GM18907 (cell line): ENCODE data around the gene G6PC1.

Experiments
- ATAC-seq: cut with Tn5 transposase; IDR thresholded peaks from one replicate; pipeline ENCODE4 v1.9.1; 2021; ENCODE audit warnings: mild to moderate bottlenecking, moderate library complexity; ENCODE audit not compliant: unreplicated experiment

Gene G6PC1

DNA sequence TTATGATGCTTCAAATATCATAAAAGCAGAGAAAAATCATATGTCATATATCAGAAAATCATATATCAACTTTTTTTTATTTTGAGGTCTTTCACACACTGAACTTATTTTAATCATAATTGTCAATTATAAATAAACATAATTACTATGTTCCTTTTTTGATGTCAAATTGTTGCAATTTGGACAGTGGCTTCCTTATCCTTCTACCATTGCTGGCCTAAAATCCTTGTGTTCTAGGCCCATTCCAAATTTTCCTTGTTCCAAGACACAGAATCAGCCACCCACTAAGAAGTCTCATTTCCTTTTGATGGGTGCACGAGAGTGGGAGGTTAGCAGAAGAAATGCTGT, 28.9 kb downstream of the G6PC1 start:
- ATAC-seq, result no peak

DNA sequence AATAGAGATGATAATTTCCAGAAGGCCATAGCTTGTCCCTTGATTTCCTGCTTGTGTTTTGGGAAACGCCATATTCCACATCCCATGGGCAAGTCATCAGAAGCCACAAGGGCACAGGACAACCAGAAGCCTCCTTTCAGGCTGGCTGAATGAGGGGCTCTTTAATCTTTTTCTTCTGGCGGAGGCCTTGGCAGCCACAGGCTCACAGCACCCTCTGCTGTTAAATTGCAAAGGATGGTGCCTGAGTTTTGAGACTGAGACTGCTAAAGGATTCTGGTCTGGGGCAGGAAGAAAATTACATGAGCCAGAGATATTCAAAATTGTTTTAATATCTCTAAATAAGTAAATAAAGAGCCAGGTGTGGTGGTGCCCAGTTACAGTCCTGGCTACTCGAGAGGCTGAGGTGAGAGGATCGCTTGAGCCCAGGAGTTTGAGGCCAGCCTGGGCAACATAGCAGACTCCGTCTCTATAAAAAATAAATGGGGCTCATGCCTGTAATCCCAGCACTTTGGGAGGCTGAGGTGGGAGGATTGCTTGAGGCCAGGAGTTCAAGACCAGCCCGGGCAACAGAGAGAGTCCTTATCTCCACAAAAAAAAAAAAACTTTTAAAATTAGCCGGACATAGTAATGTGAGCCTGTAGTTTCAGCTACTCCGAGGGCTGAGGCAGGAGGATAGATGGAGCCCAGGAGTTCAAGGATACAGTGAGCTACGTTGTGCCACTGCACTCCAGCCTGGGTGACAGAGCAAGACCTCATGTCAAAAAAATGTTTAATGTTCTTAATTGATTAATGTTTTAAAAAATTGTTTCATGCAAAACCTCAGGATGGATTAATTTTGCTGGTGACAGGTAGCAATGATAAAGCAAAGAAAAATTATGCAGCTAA, 37.4 kb downstream of the G6PC1 start:
- ATAC-seq, result no peak

DNA sequence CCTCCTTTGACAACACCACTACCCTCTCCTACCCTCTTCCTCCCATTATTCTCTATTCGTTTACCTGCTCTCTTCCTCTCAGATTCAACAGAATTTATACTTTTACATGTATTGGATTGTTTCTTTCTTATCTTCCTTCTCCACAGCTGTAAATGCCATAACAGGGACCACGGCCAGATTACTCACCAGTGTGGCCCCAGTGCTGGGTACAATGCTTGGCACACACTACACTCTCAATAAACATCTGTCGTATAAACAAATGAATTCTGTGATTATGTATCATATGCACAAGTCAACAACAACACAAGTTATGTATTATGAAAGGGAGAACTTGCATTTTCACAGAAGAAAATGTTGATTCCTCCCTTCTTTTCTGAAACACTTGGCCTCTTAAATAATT, 43.6 kb downstream of the G6PC1 start:
- no peak for ATAC-seq

DNA sequence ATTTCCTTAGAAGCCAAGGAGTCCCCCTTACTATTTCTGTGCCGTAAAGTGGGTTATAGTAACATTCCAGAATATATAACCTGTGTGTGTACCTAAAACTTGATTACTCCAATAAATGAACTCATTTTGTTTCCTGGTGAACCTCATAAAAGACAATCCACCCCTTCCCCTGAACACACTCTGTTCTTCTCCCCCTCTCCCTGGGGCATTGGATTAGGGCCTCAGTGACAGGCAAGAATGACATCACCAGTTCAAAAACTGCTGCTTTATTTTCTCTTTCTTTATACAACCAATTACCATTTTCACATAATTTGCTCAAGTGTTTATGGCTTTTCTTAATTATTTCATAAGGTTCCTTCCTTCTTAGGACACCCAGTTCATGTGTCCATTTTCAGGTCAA, 46.2 kb downstream of the G6PC1 start:
- no peak for ATAC-seq

DNA sequence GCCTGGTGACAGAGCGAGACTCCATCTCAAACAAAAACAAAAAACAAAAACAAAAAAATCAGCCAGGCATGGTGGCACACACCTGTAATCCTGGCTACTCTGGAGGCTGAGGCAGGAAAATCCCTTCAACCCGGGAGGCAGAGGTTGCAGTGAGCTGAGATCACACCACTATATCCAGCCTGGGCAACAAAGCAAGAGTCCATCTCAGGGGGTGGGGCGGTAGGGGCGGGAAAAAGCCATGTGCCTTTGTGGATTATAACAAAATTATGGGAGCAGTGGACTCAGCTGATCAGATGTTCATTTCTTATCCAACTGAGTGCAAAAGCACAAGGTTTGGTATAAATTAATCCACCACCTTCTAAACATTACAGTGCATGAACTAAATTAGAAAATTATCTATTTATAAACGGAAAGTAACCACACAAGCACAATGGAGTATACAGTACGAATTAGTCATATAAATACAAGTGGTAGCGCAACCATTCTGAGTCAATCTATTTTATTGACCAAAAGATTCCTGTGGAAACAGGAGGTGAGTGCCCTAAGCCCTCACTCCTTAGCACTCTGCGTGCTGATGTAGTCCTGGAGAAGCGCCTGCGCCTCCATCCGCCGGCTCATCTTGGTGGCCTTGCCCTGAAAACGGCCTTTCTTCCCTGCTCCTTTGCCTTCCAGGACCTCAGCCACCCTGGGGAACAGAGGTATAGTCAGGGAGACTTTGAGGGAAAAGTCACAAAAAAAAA, 49.6 kb downstream of the G6PC1 start:
- no peak for ATAC-seq
